ENCODE measurements around the gene LHFPL2.

LHFPL2 gene

GRCh38 chr5:78593465-78593864 is 55.1 kb downstream of the LHFPL2 start:
- no peak for DNase-seq

- DNase-seq, result no peak
These were observed 55.7 kb downstream of the LHFPL2 start for GRCh38 chr5:78592735-78593386.

- no peak for DNase-seq
These were observed 56.4 kb downstream of the LHFPL2 start for GRCh38 chr5:78591972-78592700.

- DNase-seq, result peak; percentile 98
These were observed 57.4 kb downstream of the LHFPL2 start for GRCh38 chr5:78591138-78591612.

GRCh38 chr5:78589923-78590322 is 58.6 kb downstream of the LHFPL2 start:
- no peak for DNase-seq

GRCh38 chr5:78588507-78588906 is 60.1 kb downstream of the LHFPL2 start:
- DNase-seq, result no peak

GRCh38 chr5:78587775-78588291 is 60.7 kb downstream of the LHFPL2 start:
- peak; percentile 88 for DNase-seq

GRCh38 chr5:78587081-78587774 is 61.3 kb downstream of the LHFPL2 start:
- DNase-seq, result no peak

- peak; percentile 99 for DNase-seq
These were observed 62.3 kb downstream of the LHFPL2 start for GRCh38 chr5:78586251-78586650.

GRCh38 chr5:78578015-78578414 is 70.6 kb downstream of the LHFPL2 start:
- no peak for DNase-seq

GRCh38 chr5:78577071-78577807 is 71.3 kb downstream of the LHFPL2 start:
- no peak for DNase-seq

- no peak for DNase-seq
These were observed 72.2 kb downstream of the LHFPL2 start for GRCh38 chr5:78576376-78576775.

GRCh38 chr5:78574731-78575161 is 73.8 kb downstream of the LHFPL2 start:
- DNase-seq, result no peak

GRCh38 chr5:78574131-78574673 is 74.4 kb downstream of the LHFPL2 start:
- DNase-seq, result no peak

GRCh38 chr5:78573318-78573717 is 75.3 kb downstream of the LHFPL2 start:
- DNase-seq, result no peak

GRCh38 chr5:78570646-78571045 is 77.9 kb downstream of the LHFPL2 start:
- no peak for DNase-seq

- DNase-seq, result no peak
These were observed 79.1 kb downstream of the LHFPL2 start for GRCh38 chr5:78569441-78569840.

- DNase-seq, result no peak
These were observed 79.9 kb downstream of the LHFPL2 start for GRCh38 chr5:78568676-78569075.

- DNase-seq, result no peak
These were observed 80.4 kb downstream of the LHFPL2 start for GRCh38 chr5:78568212-78568611.

- no peak for DNase-seq
These were observed 81.0 kb downstream of the LHFPL2 start for GRCh38 chr5:78567617-78568016.

GRCh38 chr5:78566747-78567425 is 81.7 kb downstream of the LHFPL2 start:
- peak; percentile 45 for DNase-seq

- no peak for DNase-seq
These were observed 83.2 kb downstream of the LHFPL2 start for GRCh38 chr5:78565395-78565794.
